Immature natural killer cell (primary cell): ENCODE measurements around the gene IL1RAPL2. TPM values are rescaled to one million over a fixed set of nuclear protein-coding genes. Genes with fewer than 3 reads are reported as not detected.
A peak's percentile ranks its signal among the peaks of the same experiment; 100 is the strongest.
"Not testable (repeated sequence)": the region's sequence is repeated elsewhere in the genome, so short reads cannot be mapped to it uniquely, and the experiment has no call there.

Experiments used
- DNase-seq, 3 donors: peaks; one replicate each; pipeline ENCODE4 v3.0.0; 2022; ENCODE audit warnings: mixed read lengths in 1 of 3
- H3K27ac Mint-ChIP-seq, 6 donors: one replicate each; pipeline ENCODE4 v1.8.0; 2020; ENCODE audit warnings: mixed read lengths in 6 of 6, mild to moderate bottlenecking in 5 of 6, inconsistent platforms in 4 of 6, moderate library complexity in 3 of 6
- H3K27me3 Mint-ChIP-seq, 3 donors: one replicate each; pipeline ENCODE4 v1.8.0; 2020 to 2021; ENCODE audit warnings: low read depth in 3 of 3, mild to moderate bottlenecking in 3 of 3, mixed read lengths in 3 of 3, moderate library complexity in 3 of 3, inconsistent platforms in 1 of 3
- H3K36me3 Mint-ChIP-seq, 3 donors: one replicate each; pipeline ENCODE4 v1.8.0; 2020; ENCODE audit warnings: mixed read lengths in 3 of 3, inconsistent platforms in 2 of 3, mild to moderate bottlenecking in 2 of 3
- H3K4me1 Mint-ChIP-seq, 2 donors: one replicate each; pipeline ENCODE4 v1.8.0; 2020; ENCODE audit warnings: inconsistent platforms in 2 of 2, mild to moderate bottlenecking in 2 of 2, mixed read lengths in 2 of 2, moderate library complexity in 1 of 2
- H3K4me3 Mint-ChIP-seq, 5 donors: one replicate each; pipeline ENCODE4 v1.8.0; 2020; ENCODE audit warnings: mild to moderate bottlenecking in 5 of 5, mixed read lengths in 5 of 5, inconsistent platforms in 3 of 5, moderate library complexity in 3 of 5
- H3K9me3 Mint-ChIP-seq, 6 donors: one replicate each; pipeline ENCODE4 v1.8.0; 2020; ENCODE audit warnings: mild to moderate bottlenecking in 6 of 6, mixed read lengths in 6 of 6, inconsistent platforms in 4 of 6, moderate library complexity in 3 of 6
- polyA plus RNA-seq, 3 donors: library from polyadenylated mRNA; unstranded; fragments of 300-500 nt; fragmentation: Illumina TruSeq; gene quantifications; one replicate each; pipeline ENCODE4 v1.2.3, GENCODE V29; 2021

IL1RAPL2 gene
- polyA plus RNA-seq, 3 donors from 2014 or later: not detected

GRCh38 chrX:104833401-104833800, 267.4 kb downstream of the IL1RAPL2 start:
- Mint-ChIP-seq H3K4me3 (no peak overlapping the region), H3K9me3 (peaks cover 0 to 4% (median 0%) of the 10 kb centered on the region in 6 donors), H3K4me1 (no peaks in the 10 kb centered on the region), H3K27me3 (peaks cover 0 to 2% (median 1%) of the 10 kb centered on the region in 3 donors), H3K36me3 (no peaks in the 10 kb centered on the region), H3K27ac (no peak overlapping the region)
- no peak for DNase-seq

- Mint-ChIP-seq H3K9me3 (peaks cover 0 to 5% (median under 1%) of the 10 kb centered on the region in 6 donors), H3K27ac (no peak overlapping the region), H3K4me3 (no peak overlapping the region), H3K4me1 (no peaks in the 10 kb centered on the region), H3K27me3 (peaks cover 0 to 23% (median 0%) of the 10 kb centered on the region in 3 donors), H3K36me3 (no peaks in the 10 kb centered on the region)
- DNase-seq: no peak
Observed at GRCh38 chrX:104842646-104843045, 276.6 kb downstream of the IL1RAPL2 start.

GRCh38 chrX:104852241-104852640, 286.2 kb downstream of the IL1RAPL2 start:
- DNase-seq: no peak
- Mint-ChIP-seq H3K27me3 (no peaks in the 10 kb centered on the region), H3K4me3 (no peak overlapping the region), H3K4me1 (no peaks in the 10 kb centered on the region), H3K27ac (no peak overlapping the region), H3K36me3 (no peaks in the 10 kb centered on the region), H3K9me3 (peaks cover 0 to 2% (median 0%) of the 10 kb centered on the region in 6 donors)

- Mint-ChIP-seq H3K9me3 (peaks cover 0 to 2% (median 0%) of the 10 kb centered on the region in 6 donors), H3K4me1 (no peaks in the 10 kb centered on the region), H3K4me3 (no peak overlapping the region), H3K36me3 (no peaks in the 10 kb centered on the region), H3K27ac (no peak overlapping the region), H3K27me3 (no peaks in the 10 kb centered on the region)
- no peak for DNase-seq
Observed at GRCh38 chrX:104854188-104854587, 288.2 kb downstream of the IL1RAPL2 start.

GRCh38 chrX:104854790-104855340, 288.9 kb downstream of the IL1RAPL2 start:
- Mint-ChIP-seq H3K27ac (no peak overlapping the region), H3K4me3 (no peak overlapping the region), H3K9me3 (peaks cover 0 to 2% (median 0%) of the 10 kb centered on the region in 6 donors), H3K4me1 (no peaks in the 10 kb centered on the region), H3K36me3 (no peaks in the 10 kb centered on the region), H3K27me3 (no peaks in the 10 kb centered on the region)
- no peak for DNase-seq

GRCh38 chrX:104863466-104863865, 297.5 kb downstream of the IL1RAPL2 start:
- H3K27me3 Mint-ChIP-seq: peaks cover 0 to 4% (median 2%) of the 10 kb centered on the region in 3 donors
- no peaks in the 10 kb centered on the region for H3K36me3 Mint-ChIP-seq
- H3K27ac Mint-ChIP-seq: no peak overlapping the region
- no peak overlapping the region for H3K4me3 Mint-ChIP-seq
- no peak for DNase-seq
- H3K9me3 Mint-ChIP-seq: peaks cover 0 to 5% (median 0%) of the 10 kb centered on the region in 6 donors
- no peaks in the 10 kb centered on the region for H3K4me1 Mint-ChIP-seq

- no peak overlapping the region for H3K4me3 Mint-ChIP-seq
- no peaks in the 10 kb centered on the region for H3K4me1 Mint-ChIP-seq
- peaks cover 0 to 5% (median 0%) of the 10 kb centered on the region in 6 donors for H3K9me3 Mint-ChIP-seq
- peaks cover 0 to 5% (median 4%) of the 10 kb centered on the region in 3 donors for H3K27me3 Mint-ChIP-seq
- H3K27ac Mint-ChIP-seq: no peak overlapping the region
- no peaks in the 10 kb centered on the region for H3K36me3 Mint-ChIP-seq
- DNase-seq: no peak
Observed at GRCh38 chrX:104864296-104864695, 298.3 kb downstream of the IL1RAPL2 start.

GRCh38 chrX:104877504-104877903, 311.5 kb downstream of the IL1RAPL2 start:
- peaks cover 0 to 2% (median 0%) of the 10 kb centered on the region in 3 donors for H3K27me3 Mint-ChIP-seq
- H3K27ac Mint-ChIP-seq: no peak overlapping the region

GRCh38 chrX:104902070-104902469, 336.1 kb downstream of the IL1RAPL2 start:
- H3K4me1 Mint-ChIP-seq: no peaks in the 10 kb centered on the region
- no peak overlapping the region for H3K27ac Mint-ChIP-seq
- no peak for DNase-seq
- H3K36me3 Mint-ChIP-seq: no peaks in the 10 kb centered on the region
- H3K9me3 Mint-ChIP-seq: peaks cover 0 to 3% (median 0%) of the 10 kb centered on the region in 6 donors
- no peak overlapping the region for H3K4me3 Mint-ChIP-seq
- peaks cover 0 to 2% (median 0%) of the 10 kb centered on the region in 3 donors for H3K27me3 Mint-ChIP-seq

More at GRCh38 chrX:104877504-104877903, 311.5 kb downstream of the IL1RAPL2 start:
- Mint-ChIP-seq H3K4me3 (no peak overlapping the region), H3K36me3 (no peaks in the 10 kb centered on the region), H3K9me3 (no peaks in the 10 kb centered on the region), H3K4me1 (no peaks in the 10 kb centered on the region)
- DNase-seq: no peak

- H3K4me3 Mint-ChIP-seq: peak overlapping the region; percentile 61 to 83 (median 78)
- H3K27me3 Mint-ChIP-seq, H3K4me1 Mint-ChIP-seq, H3K36me3 Mint-ChIP-seq, H3K9me3 Mint-ChIP-seq: not testable (repeated sequence)
- peak overlapping the region in 4 of 6 donors; percentile 55 to 80 (median 76) for H3K27ac Mint-ChIP-seq
- peak; percentile 2 to 22 (median 21) for DNase-seq
Observed at GRCh38 chrX:104909694-104910093, 343.7 kb downstream of the IL1RAPL2 start.

- no peak for DNase-seq
- no peak overlapping the region for H3K27ac Mint-ChIP-seq
- no peak overlapping the region for H3K4me3 Mint-ChIP-seq
- H3K36me3 Mint-ChIP-seq: no peaks in the 10 kb centered on the region
- H3K9me3 Mint-ChIP-seq: no peaks in the 10 kb centered on the region
- peaks cover 0 to 9% (median 2%) of the 10 kb centered on the region in 3 donors for H3K27me3 Mint-ChIP-seq
- H3K4me1 Mint-ChIP-seq: no peaks in the 10 kb centered on the region
Observed at GRCh38 chrX:104913348-104913747, 347.3 kb downstream of the IL1RAPL2 start.

GRCh38 chrX:104914686-104915085, 348.7 kb downstream of the IL1RAPL2 start:
- not testable (repeated sequence) for DNase-seq, H3K27me3 Mint-ChIP-seq, H3K4me3 Mint-ChIP-seq, H3K4me1 Mint-ChIP-seq, H3K36me3 Mint-ChIP-seq, H3K9me3 Mint-ChIP-seq, H3K27ac Mint-ChIP-seq

- H3K36me3 Mint-ChIP-seq: no peaks in the 10 kb centered on the region
- no peaks in the 10 kb centered on the region for H3K9me3 Mint-ChIP-seq
- peaks cover 0 to 7% (median 0%) of the 10 kb centered on the region in 3 donors for H3K27me3 Mint-ChIP-seq
- no peak overlapping the region for H3K27ac Mint-ChIP-seq
- DNase-seq: no peak
- H3K4me1 Mint-ChIP-seq: no peaks in the 10 kb centered on the region
- H3K4me3 Mint-ChIP-seq: no peak overlapping the region
Observed at GRCh38 chrX:104918122-104918521, 352.1 kb downstream of the IL1RAPL2 start.

- Mint-ChIP-seq H3K36me3 (no peaks in the 10 kb centered on the region), H3K4me3 (no peak overlapping the region), H3K27ac (no peak overlapping the region), H3K4me1 (no peaks in the 10 kb centered on the region), H3K27me3 (peaks cover 0 to 2% (median 2%) of the 10 kb centered on the region in 3 donors), H3K9me3 (no peaks in the 10 kb centered on the region)
- peak in 1 of 3 donors; percentile 1 for DNase-seq
Observed at GRCh38 chrX:104921584-104922205, 355.7 kb downstream of the IL1RAPL2 start.
